GM19468 (cell line): ENCODE measurements around the gene OXNAD1.

ENCODE experiments used
- ATAC-seq: cut with Tn5 transposase; IDR thresholded peaks from one replicate; pipeline ENCODE4 v1.9.1; 2021; ENCODE audit warnings: mild to moderate bottlenecking, moderate library complexity, moderate number of reproducible peaks; ENCODE audit not compliant: unreplicated experiment; ENCODE audit errors: extremely low read depth

The OXNAD1 gene

GRCh38 chr3:16349986-16350596, 85.1 kb downstream of the OXNAD1 start:
- no peak for ATAC-seq

- no peak for ATAC-seq
Observed at GRCh38 chr3:16350597-16351318, 85.7 kb downstream of the OXNAD1 start.

GRCh38 chr3:16352428-16352827, 87.4 kb downstream of the OXNAD1 start:
- no peak for ATAC-seq

- ATAC-seq: no peak
Observed at GRCh38 chr3:16354291-16354690, 89.3 kb downstream of the OXNAD1 start.
